Upper lobe of right lung (tissue), 1 donor: ENCODE measurements around the gene SDK2. TPM values are rescaled to one million over a fixed set of nuclear protein-coding genes. Genes with fewer than 3 reads are reported as not detected.

ENCODE experiments used
- ATAC-seq: fragments of 200-7000 bp; cut with Tn5 transposase; one replicate; pipeline ENCODE4 v1.9.1; 2020; ENCODE audit warnings: mild to moderate bottlenecking, moderate library complexity
- DNase-seq: peaks from one replicate; pipeline ENCODE4 v3.0.0-alpha.2; 2020
- H3K27ac ChIP-seq: fragments of 200-600 bp; one replicate; pipeline ENCODE4 v1.8.0; 2022
- H3K27me3 ChIP-seq: fragments of 200-600 bp; one replicate; pipeline ENCODE4 v1.8.0; 2022; ENCODE audit warnings: mild to moderate bottlenecking
- H3K36me3 ChIP-seq: fragments of 200-600 bp; one replicate; pipeline ENCODE4 v1.8.0; 2022
- H3K4me1 ChIP-seq: fragments of 200-600 bp; one replicate; pipeline ENCODE4 v1.8.0; 2022
- H3K4me3 ChIP-seq: fragments of 200-600 bp; one replicate; pipeline ENCODE4 v1.8.0; 2022; ENCODE audit warnings: mild to moderate bottlenecking
- H3K9me3 ChIP-seq: fragments of 200-600 bp; one replicate; pipeline ENCODE4 v1.8.0; 2022
- CTCF ChIP-seq: fragments of 200-600 bp; IDR thresholded peaks from one replicate; pipeline ENCODE4 v1.8.0; 2022; ENCODE audit warnings: antibody characterized with exemption
- intact Hi-C: fragments of 100-400 bp; cut with DNase I; formaldehyde crosslinking; loops from one replicate; pipeline ENCODE4 v1.11.0; 2022
- total RNA-seq: library from RNA; stranded (reverse); fragmentation: NEBNext Ultra II Directional; extraction: Animal tissue kit (Norgen Biotek cat#: 25700); gene quantifications from one replicate; pipeline ENCODE4 v1.2.1, GENCODE V29; 2021
- donor health status: DM: no; HTN: yes; CAD: no; lungs with severe emphysema.

The SDK2 gene
- total RNA-seq, 1 donor from 2014 or later, result 2.3 TPM

- Histone ChIP-seq H3K27ac (no peak overlapping the region), H3K27me3 (peaks cover 4% of the 10 kb centered on the region)
These were observed 148.6 kb downstream of the SDK2 start for GRCh38 chr17:73495641-73496040.

GRCh38 chr17:73494950-73495349, 149.3 kb downstream of the SDK2 start:
- Histone ChIP-seq H3K4me3 (no peak overlapping the region), H3K4me1 (no peaks in the 10 kb centered on the region), H3K36me3 (no peaks in the 10 kb centered on the region), H3K27ac (no peak overlapping the region), H3K27me3 (peaks cover 4% of the 10 kb centered on the region), H3K9me3 (no peaks in the 10 kb centered on the region)
- no peak for TF ChIP-seq CTCF
- DNase-seq (no peak), ATAC-seq (no peak)
- intact Hi-C loops, result no loop called here

More at GRCh38 chr17:73495641-73496040, 148.6 kb downstream of the SDK2 start:
- H3K4me3 ChIP-seq, result no peak overlapping the region
- no peaks in the 10 kb centered on the region for H3K4me1 ChIP-seq
- no peaks in the 10 kb centered on the region for H3K9me3 ChIP-seq
- DNase-seq (no peak), ATAC-seq (no peak)
- TF ChIP-seq CTCF, result no peak
- intact Hi-C loops, result no loop called here
- H3K36me3 ChIP-seq, result no peaks in the 10 kb centered on the region

- ATAC-seq, result no peak
- no peak for TF ChIP-seq CTCF
- Histone ChIP-seq H3K27me3 (peaks cover 4% of the 10 kb centered on the region), H3K4me3 (no peak overlapping the region), H3K36me3 (no peaks in the 10 kb centered on the region), H3K9me3 (no peaks in the 10 kb centered on the region), H3K27ac (no peak overlapping the region), H3K4me1 (no peaks in the 10 kb centered on the region)
- no peak for DNase-seq
- intact Hi-C loops, result no loop called here
These were observed 150.0 kb downstream of the SDK2 start for GRCh38 chr17:73493956-73494926.

GRCh38 chr17:73492821-73493814, 151.1 kb downstream of the SDK2 start:
- TF ChIP-seq CTCF, result no peak
- Histone ChIP-seq H3K4me1 (no peaks in the 10 kb centered on the region), H3K4me3 (no peak overlapping the region), H3K27me3 (peaks cover 4% of the 10 kb centered on the region), H3K9me3 (no peaks in the 10 kb centered on the region), H3K27ac (no peak overlapping the region), H3K36me3 (no peaks in the 10 kb centered on the region)
- intact Hi-C loops, result no loop called here
- ATAC-seq (no peak), DNase-seq (no peak)

- intact Hi-C loops, result no loop called here
These were observed 152.0 kb downstream of the SDK2 start for GRCh38 chr17:73492125-73492820.

More at GRCh38 chr17:73492125-73492820, 152.0 kb downstream of the SDK2 start:
- Histone ChIP-seq H3K27ac (no peak overlapping the region), H3K4me3 (no peak overlapping the region), H3K4me1 (no peaks in the 10 kb centered on the region), H3K36me3 (no peaks in the 10 kb centered on the region), H3K27me3 (peaks cover 4% of the 10 kb centered on the region), H3K9me3 (no peaks in the 10 kb centered on the region)
- TF ChIP-seq CTCF, result no peak
- ATAC-seq (no peak), DNase-seq (no peak)
